Measurements from ENCODE around the gene UQCC5.

DNA sequence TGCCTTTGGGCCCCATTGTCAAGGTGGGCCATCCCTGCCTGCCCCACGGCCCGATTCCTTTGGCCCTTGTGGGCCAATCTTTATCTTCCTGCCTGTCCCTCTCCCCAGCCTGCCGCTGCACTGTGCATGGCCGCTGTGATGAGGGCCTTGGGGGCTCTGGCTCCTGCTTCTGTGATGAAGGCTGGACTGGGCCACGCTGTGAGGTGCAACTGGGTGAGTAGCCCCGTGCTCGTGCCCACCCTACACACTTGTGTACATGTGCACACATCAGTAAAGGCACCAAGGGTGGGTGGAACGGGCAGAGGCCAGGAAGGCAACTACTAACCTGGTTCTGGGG lies 14.9 kb upstream of the UQCC5 start:
- no peak for TF ChIP-seq SP1 (IDR thresholded peaks at IDR 0.05)
- no peak for TF ChIP-seq HDGF (IDR thresholded peaks at IDR 0.05; ENCODE audit: borderline replicate concordance)
- TF ChIP-seq FOXK2 (IDR thresholded peaks at IDR 0.05): no peak
- TF ChIP-seq SUZ12 (IDR thresholded peaks at IDR 0.05): no peak
